Omental fat pad (tissue), 4 donors: ENCODE measurements around the gene SND1. TPM values are rescaled to one million over a fixed set of nuclear protein-coding genes. Genes with fewer than 3 reads are reported as not detected.
A peak's percentile ranks its signal among the peaks of the same experiment; 100 is the strongest.

Experiments
- ATAC-seq: fragments of 150-250 bp; one replicate; pipeline ENCODE4 v1.9.1; 2016; ENCODE audit warnings: mild to moderate bottlenecking, moderate library complexity; ENCODE audit not compliant: low FRiP score
- DNase-seq: peaks from one replicate; pipeline ENCODE4 v3.0.0-alpha.2; 2019; ENCODE audit warnings: low spot score
- total RNA-seq, 4 donors: library from RNA; depleted of rRNA; stranded (reverse); fragments of >200 nt; gene quantifications; one replicate each; pipeline ENCODE4 v1.1.0, GENCODE V29; 2016
- TF ChIP-seq, protein P1 (sequence below), 3 donors: fragments of 450-650 bp; IDR thresholded peaks; one replicate each; pipeline ENCODE4 v1.5.1; 2016 to 2017; ENCODE audit warnings: antibody characterized with exemption in 3 of 3, mild to moderate bottlenecking in 3 of 3, moderate library complexity in 2 of 3

Gene SND1
- total RNA-seq, 4 donors from 2014 or later = 90.8 to 140 (median 125) TPM

DNA sequence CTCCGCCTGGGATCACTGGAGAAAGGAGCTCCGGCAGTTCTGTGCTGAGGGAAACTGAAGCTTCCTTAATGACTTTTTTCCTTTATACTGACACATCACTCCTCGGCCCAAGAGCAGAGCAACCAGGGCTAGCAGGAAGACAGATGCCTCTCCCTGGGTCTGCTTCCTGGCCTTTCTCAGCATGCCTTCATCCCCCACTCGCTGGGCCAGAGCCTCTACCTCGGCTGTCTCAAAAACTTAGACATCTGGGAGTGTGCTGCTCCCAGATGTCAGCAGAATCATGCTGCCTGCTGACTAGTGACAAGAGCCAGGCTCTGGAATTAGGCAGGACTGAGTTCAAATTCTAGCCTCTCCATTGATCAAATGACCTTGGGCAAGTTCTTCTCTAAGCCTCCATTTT is 403.6 kb downstream of the SND1 start:
- TF ChIP-seq, protein P1, sequence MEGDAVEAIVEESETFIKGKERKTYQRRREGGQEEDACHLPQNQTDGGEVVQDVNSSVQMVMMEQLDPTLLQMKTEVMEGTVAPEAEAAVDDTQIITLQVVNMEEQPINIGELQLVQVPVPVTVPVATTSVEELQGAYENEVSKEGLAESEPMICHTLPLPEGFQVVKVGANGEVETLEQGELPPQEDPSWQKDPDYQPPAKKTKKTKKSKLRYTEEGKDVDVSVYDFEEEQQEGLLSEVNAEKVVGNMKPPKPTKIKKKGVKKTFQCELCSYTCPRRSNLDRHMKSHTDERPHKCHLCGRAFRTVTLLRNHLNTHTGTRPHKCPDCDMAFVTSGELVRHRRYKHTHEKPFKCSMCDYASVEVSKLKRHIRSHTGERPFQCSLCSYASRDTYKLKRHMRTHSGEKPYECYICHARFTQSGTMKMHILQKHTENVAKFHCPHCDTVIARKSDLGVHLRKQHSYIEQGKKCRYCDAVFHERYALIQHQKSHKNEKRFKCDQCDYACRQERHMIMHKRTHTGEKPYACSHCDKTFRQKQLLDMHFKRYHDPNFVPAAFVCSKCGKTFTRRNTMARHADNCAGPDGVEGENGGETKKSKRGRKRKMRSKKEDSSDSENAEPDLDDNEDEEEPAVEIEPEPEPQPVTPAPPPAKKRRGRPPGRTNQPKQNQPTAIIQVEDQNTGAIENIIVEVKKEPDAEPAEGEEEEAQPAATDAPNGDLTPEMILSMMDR (IDR thresholded peaks at IDR 0.05) = no peak
- ATAC-seq (no peak), DNase-seq (no peak)

DNA sequence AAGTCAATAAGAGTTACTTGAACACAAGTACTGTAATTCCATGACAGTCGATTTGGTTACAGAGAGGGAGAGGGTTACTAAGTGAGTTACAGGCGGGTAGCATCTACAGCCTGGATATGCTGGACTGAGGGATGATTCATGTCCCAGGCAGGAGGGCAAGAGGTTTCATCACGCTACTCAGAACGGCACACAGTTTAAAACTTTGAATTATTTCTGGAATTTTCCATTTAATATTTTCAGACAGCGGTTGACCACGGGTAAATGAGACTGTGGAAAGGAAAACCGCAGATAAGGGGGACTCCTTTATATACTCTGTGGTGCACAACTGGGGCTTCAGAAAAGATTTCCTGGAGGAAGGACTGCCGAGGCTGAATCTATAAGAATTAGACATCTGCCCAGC is 404.9 kb downstream of the SND1 start:
- ATAC-seq = peak; percentile 47
- DNase-seq = no peak
- TF ChIP-seq, protein P1 (IDR thresholded peaks at IDR 0.05) = no peak

DNA sequence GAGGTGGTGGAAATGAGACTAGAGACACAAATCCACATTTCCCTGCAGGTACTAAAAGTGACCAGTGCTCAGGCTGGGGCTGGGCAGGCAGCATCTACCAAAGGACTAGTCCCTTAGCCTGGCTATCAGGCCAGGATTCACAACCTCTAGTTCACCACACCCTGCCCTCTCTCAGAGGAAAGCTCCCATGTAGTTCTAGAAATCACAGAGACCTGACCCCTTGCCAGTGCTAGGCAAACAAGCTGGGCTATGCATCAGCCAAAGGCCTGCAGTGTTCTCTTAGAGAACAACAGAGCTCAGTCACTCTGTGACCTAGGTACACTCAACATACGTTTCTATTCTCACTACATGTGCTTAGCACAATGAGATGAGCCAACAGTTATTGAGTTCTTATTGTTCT is 405.9 kb downstream of the SND1 start:
- ATAC-seq = no peak
- TF ChIP-seq, protein P1 (IDR thresholded peaks at IDR 0.05) = no peak
- no peak for DNase-seq

DNA sequence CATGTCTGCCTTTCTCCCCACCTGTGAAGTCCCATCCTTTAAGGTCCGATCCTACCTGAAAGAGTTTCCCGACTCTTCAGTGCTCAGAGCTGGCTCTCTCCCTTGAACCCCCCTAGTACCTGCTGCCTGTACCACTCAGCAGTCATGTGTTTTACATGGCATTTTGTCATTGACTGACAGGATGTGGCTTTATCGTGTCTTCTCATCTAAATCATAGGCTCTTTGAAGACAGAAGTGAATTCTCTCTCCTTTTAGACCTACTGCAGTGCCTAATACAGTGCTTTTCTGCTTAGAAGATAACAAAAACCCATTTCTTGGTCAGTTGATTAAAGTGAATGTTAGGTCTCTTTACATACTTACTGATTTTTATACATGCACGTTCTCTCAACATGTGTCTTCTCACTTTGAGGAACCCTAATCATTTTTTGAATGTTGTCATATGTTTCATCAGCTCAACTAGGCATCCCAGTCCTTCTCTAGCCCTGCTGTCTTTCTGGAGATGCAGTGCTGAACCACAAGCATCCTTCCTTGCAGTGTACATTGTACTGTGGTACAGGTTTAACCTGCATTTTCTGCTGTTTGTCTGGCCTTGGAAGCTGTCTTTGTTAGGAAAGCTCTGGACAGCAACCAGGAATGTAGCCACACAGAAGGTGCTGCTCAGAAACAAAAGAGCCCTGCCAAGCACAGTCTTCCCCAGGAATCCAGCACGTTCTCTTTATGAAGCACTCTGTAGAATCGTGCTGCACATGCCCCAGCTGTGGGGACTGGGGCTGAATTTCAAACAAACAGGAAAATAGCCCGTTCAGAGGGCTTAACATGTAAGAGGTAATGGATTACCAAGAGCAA is 407.4 kb downstream of the SND1 start:
- TF ChIP-seq, protein P1 (IDR thresholded peaks at IDR 0.05) = no peak
- ATAC-seq (no peak), DNase-seq (no peak)

DNA sequence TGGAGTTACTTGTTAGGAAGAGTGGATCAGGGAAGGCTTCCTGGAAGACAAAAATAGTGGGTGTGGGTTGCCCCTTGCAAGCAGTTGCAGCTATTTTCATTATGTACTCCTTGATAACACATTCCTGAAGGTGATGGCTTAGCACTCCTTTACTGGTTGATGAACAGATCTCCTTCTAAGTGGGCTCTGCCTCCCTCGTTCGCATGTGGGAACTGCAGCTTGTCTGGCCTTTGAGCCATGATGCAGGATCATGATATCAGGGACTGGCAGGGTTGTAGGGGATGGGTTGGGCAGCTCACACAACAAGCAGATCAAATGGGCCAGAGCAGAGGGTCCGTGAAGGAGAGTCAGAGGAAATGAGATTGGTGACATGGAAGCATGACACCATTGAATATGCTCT is 408.0 kb downstream of the SND1 start:
- ATAC-seq (no peak), DNase-seq (no peak)
- TF ChIP-seq, protein P1 (IDR thresholded peaks at IDR 0.05) = no peak

DNA sequence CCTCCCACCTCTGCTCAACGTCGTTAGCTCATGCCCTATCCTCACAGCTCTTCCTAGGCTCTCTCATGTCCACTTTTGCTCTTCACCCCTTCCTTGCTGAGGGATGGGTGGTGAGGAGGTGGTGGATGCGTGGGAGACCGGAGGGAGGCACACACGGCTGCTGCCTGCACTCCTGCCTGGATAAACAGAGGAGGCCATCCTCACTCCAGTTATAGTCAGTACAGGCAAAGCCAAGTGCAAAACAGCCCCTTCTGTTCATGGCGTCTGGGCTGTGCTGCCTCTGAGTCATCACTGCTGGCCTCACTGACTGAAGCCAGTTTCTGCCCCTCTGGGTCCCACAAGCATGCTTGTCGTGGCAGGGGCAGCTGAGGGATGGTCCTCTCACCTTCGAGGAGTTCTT is 411.1 kb downstream of the SND1 start:
- ATAC-seq (no peak), DNase-seq (no peak)
- TF ChIP-seq, protein P1 (IDR thresholded peaks at IDR 0.05) = no peak

DNA sequence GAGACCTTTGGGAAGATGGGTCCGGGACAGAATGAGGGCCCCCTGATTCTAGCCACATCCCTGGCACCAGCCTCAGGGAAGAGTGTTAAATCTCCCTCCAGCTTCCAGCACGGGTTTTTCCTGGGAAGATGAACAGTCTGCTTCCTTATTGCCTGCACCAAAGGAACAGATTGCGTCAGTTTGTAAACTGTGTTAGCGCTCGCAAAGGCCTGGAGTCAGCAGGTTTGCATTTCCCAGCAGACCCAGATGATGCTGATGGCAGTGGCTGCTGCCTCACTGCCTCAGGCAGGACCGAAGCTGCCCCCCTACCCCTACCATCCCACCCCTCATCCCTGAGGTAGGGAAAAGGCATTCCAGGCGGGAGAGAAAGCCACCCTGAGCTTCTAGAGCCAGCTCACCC is 413.9 kb downstream of the SND1 start:
- DNase-seq (no peak), ATAC-seq (no peak)
- TF ChIP-seq, protein P1 (IDR thresholded peaks at IDR 0.05) = no peak
